ENCODE results near the gene ABTB2. TPM values are rescaled to one million over a fixed set of nuclear protein-coding genes. Genes with fewer than 3 reads are reported as not detected.

The ABTB2 gene
- total and polyA plus RNA-seq, 2 of the 8 experiments (the other 6 are each of a cell fraction or from before 2014, with no cell fraction given), result 7.7 to 10.2 TPM

DNA sequence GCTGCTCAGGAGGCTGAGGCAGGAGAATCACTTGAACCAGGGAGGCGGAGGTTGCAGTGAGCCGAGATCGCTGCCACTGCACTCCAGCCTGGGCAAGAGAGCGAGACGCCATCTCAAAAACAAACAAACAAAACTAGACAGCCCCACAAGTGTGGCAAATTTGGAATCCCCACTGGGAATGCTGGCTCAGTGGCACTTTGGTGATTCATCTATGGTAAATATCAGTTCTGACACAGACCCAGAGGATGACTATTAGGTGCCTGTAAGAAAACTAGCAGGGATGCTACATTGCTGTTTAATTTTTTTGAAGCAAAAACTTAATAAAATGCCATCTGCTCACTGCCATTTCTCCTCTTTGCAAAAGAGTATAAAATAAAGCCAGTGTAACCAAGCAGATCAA lies 144.4 kb downstream of the ABTB2 start:
- Histone ChIP-seq H2BK15ac (ENCODE audit: low read length) (no peak overlapping the region), H2AK5ac (ENCODE audit: low read depth, low read length) (no peak overlapping the region), H3K4me2 (ENCODE audit: insufficient read depth in 1 of 2, low read depth in 2 of 2, low read length in 2 of 2) (no peak overlapping the region), H4K91ac (replicated peaks; ENCODE audit: insufficient read length, low read length) (no peak overlapping the region), H2BK120ac (replicated peaks; ENCODE audit: low read depth, low read length) (no peak overlapping the region), H2BK20ac (ENCODE audit: low read length) (no peak overlapping the region), H2AFZ (ENCODE audit: low read length) (no peak overlapping the region), H3K79me2 (ENCODE audit: control insufficient read depth in 1 of 2, insufficient read depth in 2 of 2, low read length in 2 of 2) (no peaks in the 10 kb centered on the region), H3K4ac (replicated peaks; ENCODE audit: insufficient read length, low read depth, low read length) (no peak overlapping the region), H3K23me2 (ENCODE audit: low read depth, low read length) (no peaks in the 10 kb centered on the region), H3K23ac (ENCODE audit: insufficient read length) (no peak overlapping the region), H4K20me1 (replicated peaks in 1 of 2; ENCODE audit: control insufficient read depth in 1 of 2, insufficient read depth in 2 of 2, low read length in 2 of 2) (no peaks in the 10 kb centered on the region), H4K8ac (ENCODE audit: extremely low read depth, insufficient read depth, low read length) (no peak overlapping the region), H3K4me1 (replicated peaks in 1 of 4; ENCODE audit: control insufficient read depth in 3 of 4, insufficient read depth in 4 of 4, low read length in 3 of 4) (peaks cover 0 to 3% (median under 1%) of the 10 kb centered on the region in 4 experiments; a peak in 2 of 7 replicates), H3K9me3 (ENCODE audit: insufficient read depth in 2 of 2, low read depth in 1 of 2, low read length in 1 of 2) (no peaks in the 10 kb centered on the region), H3K14ac (ENCODE audit: insufficient read length) (no peak overlapping the region), H3K36me3 (ENCODE audit: control insufficient read depth in 2 of 4, insufficient read depth in 4 of 4, low read length in 3 of 4) (no peaks in the 10 kb centered on the region), H3K4me3 (ENCODE audit: extremely low read depth in 1 of 4, insufficient read depth in 2 of 4, low read depth in 3 of 4, low read length in 4 of 4) (no peak overlapping the region), H2BK5ac (ENCODE audit: low read depth, low read length) (no peak overlapping the region), H3K18ac (ENCODE audit: extremely low read depth, low read length) (no peak overlapping the region), H2BK12ac (ENCODE audit: low read depth, low read length) (no peak overlapping the region), H3K79me1 (ENCODE audit: low read depth, low read length) (no peaks in the 10 kb centered on the region), H3K27ac (ENCODE audit: low read depth, low read length) (no peak overlapping the region), H3K9ac (replicated peaks in 1 of 4; ENCODE audit: extremely low read depth in 1 of 4, low read depth in 3 of 4, low read length in 3 of 4) (no peak overlapping the region), H3K27me3 (replicated peaks in 1 of 4; ENCODE audit: control insufficient read depth in 3 of 4, extremely low read depth in 1 of 4, insufficient read depth in 3 of 4, low read length in 3 of 4) (no peaks in the 10 kb centered on the region), H3K56ac (replicated peaks; ENCODE audit: insufficient read length, low read depth, low read length) (no peak overlapping the region), H4K5ac (ENCODE audit: insufficient read length, low read depth, low read length) (no peak overlapping the region)
- WGBS, 2 experiments (ENCODE audit: extremely low coverage in 1 of 2, insufficient coverage in 1 of 2, insufficient read length in 1 of 2, insufficient replicate concordance in 2 of 2, low coverage in 1 of 2, low lambda C conversion rate in 2 of 2, missing lambda C conversion rate in 1 of 2), result 78% methylated on average over 5 of the region's 5 CpGs; no CpG with 5 or more reads in 1 of the 2 experiments
- TF ChIP-seq RNF2 (IDR thresholded peaks at IDR 0.05; ENCODE audit: borderline replicate concordance, low read depth, low read length, missing control alignments, poor library complexity, severe bottlenecking), result no peak
- no peak for TF ChIP-seq JUND (IDR thresholded peaks at IDR 0.05; ENCODE audit: low read length)
- no peak for TF ChIP-seq SIN3A (conservative IDR thresholded peaks at IDR 0.05 in 1 of 2, IDR thresholded peaks at IDR 0.05 in 1 of 2; ENCODE audit: low read depth in 1 of 2, low read length in 2 of 2)
- CTCF ChIA-PET (ENCODE audit: partially characterized antibody), result interaction anchor here (1.0 kb wide), 1 partner anchor 10 kb away, joined by 3 read pairs; no protein-coding TSS in a partner anchor
- DNase-seq (ENCODE audit: low read depth in 1 of 2, low spot score in 2 of 2) (no peak), FAIRE-seq (no peak)
- POLR2A ChIA-PET (ENCODE audit: partially characterized antibody), result no interaction called here
